Upper lobe of right lung (tissue), 1 donor: ENCODE measurements around the gene KIF5B. TPM values are rescaled to one million over a fixed set of nuclear protein-coding genes. Genes with fewer than 3 reads are reported as not detected.

Experiments used
- ATAC-seq: fragments of 200-7000 bp; cut with Tn5 transposase; one replicate; pipeline ENCODE4 v1.9.1; 2020; ENCODE audit warnings: mild to moderate bottlenecking, moderate library complexity
- DNase-seq: peaks from one replicate; pipeline ENCODE4 v3.0.0-alpha.2; 2020
- H3K27ac ChIP-seq: fragments of 200-600 bp; one replicate; pipeline ENCODE4 v1.8.0; 2022
- H3K27me3 ChIP-seq: fragments of 200-600 bp; one replicate; pipeline ENCODE4 v1.8.0; 2022; ENCODE audit warnings: mild to moderate bottlenecking
- H3K36me3 ChIP-seq: fragments of 200-600 bp; one replicate; pipeline ENCODE4 v1.8.0; 2022
- H3K4me1 ChIP-seq: fragments of 200-600 bp; one replicate; pipeline ENCODE4 v1.8.0; 2022
- H3K4me3 ChIP-seq: fragments of 200-600 bp; one replicate; pipeline ENCODE4 v1.8.0; 2022; ENCODE audit warnings: mild to moderate bottlenecking
- H3K9me3 ChIP-seq: fragments of 200-600 bp; one replicate; pipeline ENCODE4 v1.8.0; 2022
- intact Hi-C: fragments of 100-400 bp; cut with DNase I; formaldehyde crosslinking; loops from one replicate; pipeline ENCODE4 v1.11.0; 2022
- total RNA-seq: library from RNA; stranded (reverse); fragmentation: NEBNext Ultra II Directional; extraction: Animal tissue kit (Norgen Biotek cat#: 25700); gene quantifications from one replicate; pipeline ENCODE4 v1.2.1, GENCODE V29; 2021
- TF ChIP-seq, protein P1 (sequence below): fragments of 200-600 bp; IDR thresholded peaks from one replicate; pipeline ENCODE4 v1.8.0; 2022; ENCODE audit warnings: antibody characterized with exemption
- donor health status: DM: no; HTN: yes; CAD: no; lungs with severe emphysema.

The KIF5B gene
- total RNA-seq, 1 donor from 2014 or later = 112 TPM

DNA sequence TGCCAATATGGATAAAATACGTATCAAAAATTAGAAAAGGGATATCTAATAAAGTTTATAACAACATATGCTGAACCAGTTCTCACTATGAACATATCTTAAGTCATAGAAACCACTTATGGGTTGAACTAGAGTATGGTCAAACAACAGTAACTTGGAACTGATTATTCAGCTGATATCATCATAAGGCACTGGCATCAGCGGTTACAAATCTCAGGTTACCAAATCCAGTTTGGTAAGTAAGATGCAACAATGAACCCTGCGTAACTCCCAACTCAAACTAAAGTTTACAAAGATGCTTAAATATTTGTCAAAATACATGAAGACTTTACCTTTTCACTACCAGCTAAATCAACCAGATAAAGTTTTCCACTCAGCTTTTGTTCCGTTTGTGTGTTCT lies 19.3 kb downstream of the KIF5B start:
- peaks cover 78% of the 10 kb centered on the region for H3K36me3 ChIP-seq
- TF ChIP-seq, protein P1, sequence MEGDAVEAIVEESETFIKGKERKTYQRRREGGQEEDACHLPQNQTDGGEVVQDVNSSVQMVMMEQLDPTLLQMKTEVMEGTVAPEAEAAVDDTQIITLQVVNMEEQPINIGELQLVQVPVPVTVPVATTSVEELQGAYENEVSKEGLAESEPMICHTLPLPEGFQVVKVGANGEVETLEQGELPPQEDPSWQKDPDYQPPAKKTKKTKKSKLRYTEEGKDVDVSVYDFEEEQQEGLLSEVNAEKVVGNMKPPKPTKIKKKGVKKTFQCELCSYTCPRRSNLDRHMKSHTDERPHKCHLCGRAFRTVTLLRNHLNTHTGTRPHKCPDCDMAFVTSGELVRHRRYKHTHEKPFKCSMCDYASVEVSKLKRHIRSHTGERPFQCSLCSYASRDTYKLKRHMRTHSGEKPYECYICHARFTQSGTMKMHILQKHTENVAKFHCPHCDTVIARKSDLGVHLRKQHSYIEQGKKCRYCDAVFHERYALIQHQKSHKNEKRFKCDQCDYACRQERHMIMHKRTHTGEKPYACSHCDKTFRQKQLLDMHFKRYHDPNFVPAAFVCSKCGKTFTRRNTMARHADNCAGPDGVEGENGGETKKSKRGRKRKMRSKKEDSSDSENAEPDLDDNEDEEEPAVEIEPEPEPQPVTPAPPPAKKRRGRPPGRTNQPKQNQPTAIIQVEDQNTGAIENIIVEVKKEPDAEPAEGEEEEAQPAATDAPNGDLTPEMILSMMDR = no peak
- DNase-seq (no peak), ATAC-seq (no peak)
- H3K27me3 ChIP-seq = no peaks in the 10 kb centered on the region
- no peak overlapping the region for H3K27ac ChIP-seq
- H3K9me3 ChIP-seq = no peaks in the 10 kb centered on the region
- H3K4me1 ChIP-seq = peaks cover 31% of the 10 kb centered on the region
- no peak overlapping the region for H3K4me3 ChIP-seq
- intact Hi-C loops = no loop called here

DNA sequence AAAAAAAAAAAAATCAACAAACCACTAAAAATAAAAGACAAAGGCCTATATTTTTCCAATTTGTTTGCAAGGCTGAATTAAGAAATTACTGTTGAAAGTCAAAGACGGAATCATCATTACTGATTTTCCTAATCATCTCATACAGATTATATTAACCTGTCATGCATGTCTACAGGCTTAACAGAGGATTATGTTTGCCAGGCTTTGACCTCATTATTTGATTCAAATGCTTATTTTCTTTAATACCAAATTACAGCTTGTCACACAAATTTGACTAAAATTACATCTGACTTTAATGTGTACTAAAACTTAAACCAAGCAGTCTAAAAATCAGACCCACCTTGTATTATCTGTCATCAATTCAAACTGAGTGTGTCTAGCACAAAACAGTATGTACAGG lies 21.2 kb downstream of the KIF5B start:
- no peak overlapping the region for H3K27ac ChIP-seq
- peaks cover 15% of the 10 kb centered on the region for H3K4me1 ChIP-seq
- no peak for DNase-seq
- no peaks in the 10 kb centered on the region for H3K27me3 ChIP-seq
- no peak overlapping the region for H3K4me3 ChIP-seq
- no peak for ATAC-seq
- H3K36me3 ChIP-seq = peaks cover 97% of the 10 kb centered on the region
- intact Hi-C loops = no loop called here
- H3K9me3 ChIP-seq = no peaks in the 10 kb centered on the region
- TF ChIP-seq, protein P1 = no peak

DNA sequence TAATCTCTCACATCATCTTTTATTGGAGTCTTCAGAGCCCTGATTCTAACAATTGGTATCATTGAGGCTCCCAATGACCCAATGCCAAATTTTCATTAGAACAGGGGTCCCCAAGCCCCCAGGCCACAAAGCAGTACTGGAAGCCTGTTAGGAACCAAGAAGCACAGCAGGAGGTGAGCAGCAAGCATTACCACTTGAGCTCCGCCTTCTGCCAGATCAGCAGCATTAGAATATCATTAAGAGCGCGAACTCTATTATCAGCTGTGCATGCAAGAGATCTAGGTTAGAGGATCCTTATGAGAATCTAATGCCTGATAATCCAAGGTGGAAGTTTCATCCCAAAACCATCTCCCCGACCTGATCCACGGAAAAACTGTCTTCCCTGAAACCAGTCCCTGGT lies 23.1 kb downstream of the KIF5B start:
- no peak for ATAC-seq
- intact Hi-C loops = no loop called here
- H3K27ac ChIP-seq = no peak overlapping the region

DNA sequence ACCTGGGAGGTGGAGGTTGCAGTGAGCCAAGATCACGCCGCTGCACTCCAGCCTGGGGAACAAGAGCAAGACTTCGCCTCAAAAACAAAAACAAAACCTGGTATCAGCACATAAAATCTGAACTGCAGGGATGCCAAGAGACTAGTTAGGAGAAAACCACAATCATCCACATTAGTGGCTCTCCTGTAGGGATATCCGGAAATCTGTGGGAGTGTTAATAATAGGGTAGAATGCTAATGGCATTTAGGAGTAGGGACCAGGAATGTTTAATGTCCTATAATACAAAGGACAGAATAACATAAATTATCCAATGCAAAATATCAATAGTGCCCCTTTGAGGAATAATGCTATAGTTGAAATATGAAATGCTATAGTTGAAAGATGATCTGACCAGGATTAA lies 24.3 kb downstream of the KIF5B start:
- H3K27me3 ChIP-seq = no peaks in the 10 kb centered on the region
- H3K27ac ChIP-seq = no peak overlapping the region
- no peak overlapping the region for H3K4me3 ChIP-seq
- intact Hi-C loops = no loop called here
- DNase-seq = no peak
- TF ChIP-seq, protein P1 = no peak
- no peaks in the 10 kb centered on the region for H3K9me3 ChIP-seq
- no peak for ATAC-seq
- H3K36me3 ChIP-seq = peaks cover 100% of the 10 kb centered on the region
- H3K4me1 ChIP-seq = no peaks in the 10 kb centered on the region

More for the DNA sequence above, 23.1 kb downstream of the KIF5B start:
- H3K27me3 ChIP-seq = no peaks in the 10 kb centered on the region
- no peak for DNase-seq
- H3K4me3 ChIP-seq = no peak overlapping the region
- H3K9me3 ChIP-seq = no peaks in the 10 kb centered on the region
- TF ChIP-seq, protein P1 = no peak
- H3K36me3 ChIP-seq = peaks cover 100% of the 10 kb centered on the region
- no peaks in the 10 kb centered on the region for H3K4me1 ChIP-seq

DNA sequence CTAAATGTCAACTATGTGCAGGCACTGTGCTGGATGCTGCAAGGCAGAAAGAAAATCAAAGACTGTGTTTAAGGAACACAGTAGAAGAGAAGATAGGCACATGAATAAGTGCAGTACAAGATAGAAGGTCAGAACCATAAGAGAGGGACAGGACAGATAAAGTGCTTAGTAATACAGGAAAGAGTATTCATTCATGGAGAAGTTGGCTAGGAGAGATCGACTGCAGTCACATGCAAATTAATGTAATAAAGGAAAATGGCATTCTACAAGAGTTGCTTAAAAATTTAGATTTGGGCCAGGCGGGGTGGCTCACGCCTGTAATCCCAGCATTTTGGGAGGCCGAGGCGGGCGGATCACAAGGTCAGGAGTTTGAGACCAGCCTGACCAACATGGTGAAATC lies 24.8 kb downstream of the KIF5B start:
- TF ChIP-seq, protein P1 = no peak
- intact Hi-C loops = no loop called here
- DNase-seq (no peak), ATAC-seq (no peak)
- peaks cover 100% of the 10 kb centered on the region for H3K36me3 ChIP-seq
- no peak overlapping the region for H3K27ac ChIP-seq
- H3K9me3 ChIP-seq = no peaks in the 10 kb centered on the region
- no peaks in the 10 kb centered on the region for H3K27me3 ChIP-seq
- H3K4me3 ChIP-seq = no peak overlapping the region
- H3K4me1 ChIP-seq = no peaks in the 10 kb centered on the region

DNA sequence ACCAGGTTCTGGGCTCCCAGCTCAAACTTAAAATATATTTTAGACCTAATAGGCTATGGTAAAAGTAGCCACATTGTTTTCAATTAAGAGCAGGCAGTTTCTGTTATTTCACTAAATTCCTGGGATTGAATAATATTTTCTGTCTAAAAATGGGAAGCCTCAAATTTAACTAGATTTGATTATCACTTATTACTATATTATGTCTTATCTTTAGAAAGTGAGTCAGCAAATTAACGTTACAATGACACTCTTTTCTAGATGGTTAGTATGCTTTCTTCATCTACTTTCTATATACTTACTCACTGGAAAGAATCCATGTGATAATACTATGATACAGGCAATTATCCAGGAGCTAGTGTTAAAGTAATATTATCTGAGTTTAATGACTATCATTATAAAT lies 27.5 kb downstream of the KIF5B start:
- H3K36me3 ChIP-seq = peaks cover 94% of the 10 kb centered on the region
- ATAC-seq = no peak
- H3K9me3 ChIP-seq = no peaks in the 10 kb centered on the region
- H3K4me1 ChIP-seq = no peaks in the 10 kb centered on the region
- TF ChIP-seq, protein P1 = no peak
- intact Hi-C loops = no loop called here
- no peak overlapping the region for H3K4me3 ChIP-seq
- DNase-seq = no peak
- H3K27ac ChIP-seq = no peak overlapping the region
- no peaks in the 10 kb centered on the region for H3K27me3 ChIP-seq
